NCI-H2029 treated with DMSO at 0.1 percent for 48 hours (cell line): ENCODE data around the gene TULP4.

ENCODE experiments used
- DNase-seq: peaks from one replicate; lab custom pipeline; 2025; lab: John Stamatoyannopoulos, UW

Gene TULP4

GRCh38 chr6:158558415-158559306 is 246.4 kb downstream of the TULP4 start:
- no peak for DNase-seq

GRCh38 chr6:158559338-158559894 is 247.2 kb downstream of the TULP4 start:
- DNase-seq, result no peak

GRCh38 chr6:158559895-158560835 is 247.9 kb downstream of the TULP4 start, which contains the start of gene TMEM181:
Gene TMEM181, plus strand, starts transcription at chr6:158560091. Its CDS starts 134 bp downstream, at chr6:158560225.
- DNase-seq, result peak; percentile 30

- DNase-seq, result no peak
These were observed 248.6 kb downstream of the TULP4 start for GRCh38 chr6:158560836-158561320.
